Renal pelvis (tissue), 4 donors: ENCODE results near the gene MT1E. TPM values are rescaled to one million over a fixed set of nuclear protein-coding genes. Genes with fewer than 3 reads are reported as not detected.

ENCODE experiments used
- DNase-seq: peaks from one replicate; pipeline ENCODE4 v3.0.0-alpha.2; 2013
- polyA plus RNA-seq, 3 donors: library from polyadenylated mRNA; unstranded; fragments of 120-200 nt; gene quantifications; one replicate each; pipeline ENCODE4 v1.2.1, GENCODE V29; 2013; ENCODE audit not compliant: insufficient read length in 3 of 3

MT1E gene
- polyA plus RNA-seq, 3 donors: 18.0 to 44.4 (median 23.6) TPM

DNA sequence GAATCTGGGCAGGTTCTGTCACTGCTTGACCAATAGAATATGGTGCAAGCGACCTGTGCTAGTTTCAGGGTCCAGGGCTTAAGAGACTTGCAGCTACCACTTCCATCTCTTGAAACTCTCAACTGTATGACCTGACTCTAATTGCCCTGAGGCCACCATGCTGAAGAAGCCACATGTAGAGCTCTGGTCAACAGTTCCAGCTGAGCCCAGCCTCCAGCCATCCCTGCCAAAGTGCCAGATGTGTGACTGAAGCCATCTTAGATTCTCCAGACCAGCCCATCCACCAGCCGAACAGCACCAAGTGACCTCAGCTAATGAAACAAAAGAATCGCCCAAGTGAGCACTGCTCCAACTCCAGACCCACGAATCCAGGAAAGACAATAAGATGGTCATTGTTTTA lies 20.6 kb upstream of the MT1E start:
- DNase-seq: no peak

DNA sequence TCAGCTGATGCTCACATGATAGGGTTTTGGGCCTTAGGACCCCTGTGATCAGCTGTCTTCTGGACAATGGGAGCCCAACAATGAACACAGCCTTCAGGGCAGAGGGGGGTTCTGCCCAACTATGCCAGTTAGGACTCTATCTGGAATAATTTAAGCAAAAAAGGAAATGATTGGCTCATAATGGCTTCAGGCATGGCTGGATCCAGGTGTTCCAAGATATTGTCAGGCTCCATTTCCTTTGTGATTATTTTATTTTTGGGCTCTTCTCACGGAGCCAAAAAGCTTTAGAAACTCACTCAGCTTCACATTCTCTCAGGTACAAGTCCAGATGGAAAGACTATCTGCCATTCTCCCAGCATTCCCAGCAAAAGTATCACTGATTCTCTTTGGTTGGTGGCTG lies 20.1 kb upstream of the MT1E start:
- no peak for DNase-seq

DNA sequence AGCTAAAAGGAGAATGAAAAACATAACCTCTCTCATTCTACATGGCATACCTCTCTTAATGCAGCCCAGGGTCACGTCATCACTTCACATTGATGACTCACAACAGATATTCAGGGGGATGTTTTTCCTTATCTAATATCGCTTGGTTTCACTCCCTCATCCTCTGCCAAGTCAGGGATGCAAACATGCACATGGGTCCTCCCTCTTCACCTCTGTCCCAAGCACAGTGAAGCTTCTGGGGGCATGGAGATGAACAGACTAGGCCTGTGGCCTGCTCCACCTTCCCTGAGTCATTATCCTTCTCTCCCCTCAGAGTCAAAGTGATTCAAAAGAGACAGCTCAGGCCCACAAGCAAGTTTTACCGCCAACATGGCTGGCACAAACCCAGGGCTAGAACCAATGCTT lies 19.5 kb upstream of the MT1E start:
- no peak for DNase-seq

DNA sequence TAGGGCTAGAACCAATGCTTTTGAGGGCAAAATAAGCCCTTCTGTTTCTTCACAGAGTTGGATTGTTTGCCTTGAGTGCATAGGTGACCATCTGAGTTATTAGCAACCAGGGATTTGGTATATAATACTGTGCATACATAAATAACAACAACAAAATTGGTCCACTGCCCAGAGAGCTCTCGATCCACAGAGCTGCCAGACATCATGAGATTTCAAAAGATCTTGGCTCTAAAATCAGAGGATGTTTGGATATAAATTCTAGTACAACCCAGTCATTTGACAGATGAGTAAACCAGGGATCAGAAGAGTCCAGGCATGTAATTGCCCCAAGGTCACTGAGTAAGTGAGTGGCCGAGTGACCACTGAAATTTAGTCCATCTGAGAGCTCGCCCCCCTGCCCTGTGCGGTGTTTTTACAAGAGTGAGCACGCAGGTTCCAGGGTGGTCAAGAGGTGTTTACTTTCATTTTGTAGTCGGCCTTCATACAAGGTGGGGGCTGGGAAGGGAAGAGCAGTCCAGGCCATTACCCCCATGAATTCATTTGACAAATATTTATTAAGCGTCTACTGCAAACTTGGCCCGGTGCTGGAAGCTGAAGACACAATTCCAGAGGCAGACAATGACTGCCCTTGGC lies 19.0 kb upstream of the MT1E start:
- DNase-seq: no peak

DNA sequence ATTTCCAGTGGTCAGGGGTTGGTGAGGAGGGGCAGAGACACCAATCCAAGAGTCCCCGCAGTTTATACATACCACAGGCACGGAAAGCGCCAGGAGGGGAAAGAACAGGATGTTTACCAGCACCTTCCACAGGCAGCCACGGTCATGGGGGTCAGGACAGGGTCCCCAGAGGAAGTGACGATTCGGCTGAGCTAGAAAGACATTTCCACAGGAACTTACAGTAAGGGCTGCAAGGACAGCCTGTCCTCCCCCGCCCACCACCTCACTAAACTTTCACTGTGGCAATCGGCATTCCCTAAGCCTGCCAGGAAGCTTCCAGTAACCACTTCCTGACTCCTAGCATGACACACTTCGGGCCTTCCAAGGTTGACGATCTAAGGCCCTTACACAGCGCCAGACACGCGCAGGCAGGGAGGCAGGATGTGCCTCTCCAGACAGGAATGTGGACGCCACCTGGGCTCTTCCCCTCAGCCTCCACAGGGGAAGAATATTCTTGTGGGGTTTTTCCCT lies 18.4 kb upstream of the MT1E start:
- DNase-seq: no peak

DNA sequence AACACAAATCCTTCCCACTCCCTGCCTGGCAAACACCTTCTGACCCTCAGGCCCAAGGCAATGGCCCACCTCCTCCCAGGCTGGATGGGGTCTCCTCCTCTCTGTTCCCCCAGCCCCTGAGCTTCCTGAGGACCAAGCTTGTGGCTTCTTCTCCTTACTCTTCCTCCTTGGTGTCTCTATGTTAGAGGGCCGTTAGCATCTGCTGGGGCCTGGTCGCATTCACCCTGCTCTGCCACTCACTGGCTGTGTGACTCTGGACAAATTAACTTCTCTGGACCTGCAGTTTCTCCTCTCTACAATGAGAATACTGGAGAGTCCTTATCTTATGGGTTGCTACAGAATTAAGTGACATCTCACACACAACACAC lies 17.9 kb upstream of the MT1E start:
- DNase-seq: no peak

DNA sequence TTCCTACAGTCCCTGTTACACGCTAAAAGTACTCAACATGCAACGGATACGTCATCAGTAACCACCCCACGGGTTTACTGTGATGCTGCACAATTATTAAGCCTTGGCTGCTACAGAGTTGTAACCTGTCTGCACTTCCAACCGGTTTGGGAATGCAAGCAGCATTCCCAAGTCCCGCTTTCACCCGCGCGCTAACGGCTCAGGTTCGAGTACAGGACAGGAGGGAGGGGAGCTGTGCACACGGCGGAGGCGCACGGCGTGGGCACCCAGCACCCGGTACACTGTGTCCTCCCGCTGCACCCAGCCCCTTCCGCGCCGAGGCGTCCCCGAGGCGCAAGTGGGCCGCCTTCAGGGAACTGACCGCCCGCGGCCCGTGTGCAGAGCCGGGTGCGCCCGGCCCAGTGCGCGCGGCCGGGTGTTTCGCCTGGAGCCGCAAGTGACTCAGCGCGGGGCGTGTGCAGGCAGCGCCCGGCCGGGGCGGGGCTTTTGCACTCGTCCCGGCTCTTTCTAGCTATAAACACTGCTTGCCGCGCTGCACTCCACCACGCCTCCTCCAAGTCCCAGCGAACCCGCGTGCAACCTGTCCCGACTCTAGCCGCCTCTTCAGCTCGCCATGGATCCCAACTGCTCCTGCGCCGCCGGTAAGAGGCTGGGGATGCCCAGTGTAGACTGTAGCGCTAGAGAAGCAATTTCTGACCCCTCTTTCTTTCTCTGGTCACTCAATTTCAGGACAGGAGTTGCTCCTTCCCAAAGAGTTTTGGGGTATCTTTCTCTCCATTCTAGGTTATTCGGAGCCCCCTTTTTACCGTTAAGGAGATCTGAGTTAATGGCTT lies 17.3 kb upstream of the MT1E start, which contains the start of gene MT2A:
Gene MT2A (plus strand): TSS at position 542 of the 833 bp plus-strand sequence. CDS start 72 bp downstream, at position 614.
- DNase-seq: peak; percentile 90

DNA sequence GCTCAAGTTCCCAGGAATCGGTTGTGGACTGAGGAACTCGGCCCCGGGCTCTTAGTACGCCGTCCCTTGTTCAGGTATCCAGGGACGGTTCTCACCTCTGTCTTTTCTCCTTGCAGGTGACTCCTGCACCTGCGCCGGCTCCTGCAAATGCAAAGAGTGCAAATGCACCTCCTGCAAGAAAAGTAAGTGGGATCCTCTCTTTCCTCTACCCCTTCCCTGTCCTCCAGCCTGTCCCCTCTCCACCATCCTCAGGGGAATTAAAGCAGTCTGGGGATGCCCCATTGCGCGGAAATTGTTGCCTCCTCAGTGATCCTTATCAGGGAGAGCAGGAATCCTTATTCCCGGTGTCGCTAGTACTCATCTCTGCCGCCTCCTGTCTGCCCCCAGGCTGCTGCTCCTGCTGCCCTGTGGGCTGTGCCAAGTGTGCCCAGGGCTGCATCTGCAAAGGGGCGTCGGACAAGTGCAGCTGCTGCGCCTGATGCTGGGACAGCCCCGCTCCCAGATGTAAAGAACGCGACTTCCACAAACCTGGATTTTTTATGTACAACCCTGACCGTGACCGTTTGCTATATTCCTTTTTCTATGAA lies 16.6 kb upstream of the MT1E start:
- no peak for DNase-seq

DNA sequence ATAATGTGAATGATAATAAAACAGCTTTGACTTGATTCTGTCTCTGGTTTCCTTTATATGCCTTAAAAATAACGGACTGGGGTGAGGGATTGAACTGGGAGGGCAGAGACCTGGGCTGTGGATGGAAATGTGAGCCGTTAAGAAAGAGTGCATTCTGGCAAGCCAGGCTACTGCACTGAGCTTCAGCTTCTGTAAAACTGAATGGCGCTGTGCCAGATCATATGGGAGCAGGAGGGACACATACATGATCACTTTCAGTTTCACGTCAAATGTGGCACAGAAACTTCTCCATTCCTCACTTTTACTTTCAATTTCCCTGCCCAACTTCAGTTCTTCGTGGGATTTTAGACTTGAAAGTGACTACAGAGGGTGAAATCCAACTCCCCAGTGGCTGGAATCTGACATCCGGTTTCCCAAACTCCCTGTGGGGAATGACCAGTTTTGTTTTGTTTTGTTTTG lies 16.1 kb upstream of the MT1E start:
- peak; percentile 79 for DNase-seq

DNA sequence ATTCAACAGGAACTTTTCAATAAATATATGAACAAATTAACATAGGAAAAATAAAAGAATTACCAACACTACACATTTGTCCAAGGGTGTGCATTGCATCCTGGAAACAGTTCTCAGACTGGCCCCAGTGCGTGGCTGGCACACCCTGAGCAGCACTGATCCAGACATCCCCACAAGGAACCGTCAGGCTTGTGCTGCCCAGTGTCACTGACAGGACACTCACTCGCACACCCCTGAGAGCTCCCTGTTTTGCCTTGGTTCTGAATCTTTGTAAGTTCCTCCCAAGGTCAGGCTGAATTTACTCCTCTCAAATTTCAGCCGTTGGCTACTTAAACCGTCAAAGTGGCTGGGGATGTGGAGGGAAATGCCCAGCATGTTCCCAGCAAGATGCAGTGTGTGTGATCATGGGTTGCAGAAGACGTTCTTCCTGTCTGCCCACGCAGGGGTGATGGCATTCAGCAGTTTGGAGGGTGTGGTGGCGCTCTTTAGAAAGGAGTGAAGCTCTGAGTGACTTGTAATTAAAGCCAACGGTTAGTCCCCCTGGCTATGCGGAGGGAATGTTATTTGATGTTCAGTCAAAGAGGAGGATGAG lies 15.5 kb upstream of the MT1E start:
- DNase-seq: no peak

DNA sequence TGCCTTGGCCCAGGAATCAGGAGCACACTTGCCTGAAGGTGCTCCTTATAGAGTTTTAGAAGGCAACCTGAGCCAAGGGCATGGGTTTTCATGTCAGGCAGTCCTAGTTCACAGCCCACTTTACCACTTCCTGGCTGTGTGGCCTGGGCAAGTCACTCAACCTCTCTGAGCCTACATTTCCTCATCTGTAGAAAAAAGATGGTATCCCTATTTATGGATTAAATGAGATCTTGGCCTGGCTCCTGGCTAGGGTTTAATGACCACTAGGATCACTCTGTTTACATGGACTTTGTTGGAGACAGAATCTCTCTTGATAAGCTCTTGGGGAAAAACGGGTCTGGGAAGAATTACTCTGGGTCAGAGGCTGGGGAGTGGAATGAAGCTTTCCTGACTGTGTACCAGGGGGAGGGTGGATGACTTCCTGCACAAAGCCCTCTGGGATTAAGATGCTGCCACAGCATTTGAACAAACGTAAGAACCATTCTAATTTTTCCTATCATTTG lies 14.9 kb upstream of the MT1E start:
- no peak for DNase-seq

DNA sequence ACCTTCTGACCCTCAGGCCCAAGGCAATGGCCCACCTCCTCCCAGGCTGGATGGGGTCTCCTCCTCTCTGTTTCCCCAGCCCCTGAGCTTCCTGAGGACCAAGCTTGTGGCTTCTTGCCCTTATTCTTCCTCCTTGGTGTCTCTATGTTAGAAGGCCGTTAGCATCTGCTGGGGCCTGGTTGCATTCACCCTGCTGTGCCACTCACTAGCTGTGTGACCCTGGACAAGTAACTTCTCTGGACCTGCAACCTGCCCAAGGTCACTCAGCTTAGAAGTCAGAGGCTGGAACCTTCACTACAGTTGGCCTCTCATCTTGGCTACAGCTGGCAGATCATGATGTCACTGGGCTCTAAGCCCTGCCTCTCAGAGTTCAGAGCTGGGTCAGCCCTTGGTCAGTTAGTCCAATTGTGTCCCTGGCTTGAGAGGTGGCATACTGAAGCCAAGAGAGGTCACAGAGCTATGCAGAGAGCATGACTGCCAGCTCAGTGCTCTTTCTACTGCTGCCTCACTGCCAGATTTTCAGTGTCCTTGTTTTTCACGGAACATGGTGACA lies 14.2 kb upstream of the MT1E start:
- no peak for DNase-seq

DNA sequence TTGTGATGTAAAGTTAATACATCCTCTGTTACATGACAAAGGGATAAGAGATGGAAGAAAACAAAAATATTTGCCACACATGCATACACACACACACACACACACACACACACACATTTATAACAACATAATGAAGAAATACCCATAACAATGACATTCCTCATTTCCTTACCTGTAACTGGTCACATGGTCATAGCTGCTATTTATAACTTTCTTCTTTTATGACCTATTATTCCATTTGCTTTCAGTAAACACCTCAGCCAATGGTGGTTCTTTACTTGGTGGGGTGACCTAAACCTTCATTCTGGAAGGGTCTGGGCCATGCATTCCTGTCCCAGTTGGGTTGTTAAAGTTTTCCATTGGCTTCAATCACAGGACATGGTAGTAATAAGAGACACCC lies 11.9 kb upstream of the MT1E start:
- DNase-seq: no peak

DNA sequence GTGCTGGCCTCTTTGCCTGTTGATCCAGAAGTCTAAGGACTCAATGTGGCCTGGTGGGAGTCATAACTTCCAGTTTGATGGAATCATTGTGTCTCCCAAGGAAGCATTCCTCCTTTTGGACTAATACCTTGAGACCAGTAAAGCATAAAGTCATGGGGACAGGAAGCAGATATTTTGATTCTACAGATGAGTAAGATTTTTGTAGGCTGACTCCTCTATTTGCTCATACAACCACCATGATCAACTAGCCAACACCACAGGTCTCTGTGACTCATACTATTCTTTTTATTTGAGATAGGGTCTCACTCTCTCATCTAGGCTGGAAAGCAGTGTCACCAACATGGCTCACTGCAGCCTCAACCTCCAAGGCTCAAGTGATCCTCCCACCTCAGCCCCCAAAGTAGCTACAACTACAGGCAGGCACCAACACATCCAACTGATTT lies 11.0 kb upstream of the MT1E start:
- no peak for DNase-seq

DNA sequence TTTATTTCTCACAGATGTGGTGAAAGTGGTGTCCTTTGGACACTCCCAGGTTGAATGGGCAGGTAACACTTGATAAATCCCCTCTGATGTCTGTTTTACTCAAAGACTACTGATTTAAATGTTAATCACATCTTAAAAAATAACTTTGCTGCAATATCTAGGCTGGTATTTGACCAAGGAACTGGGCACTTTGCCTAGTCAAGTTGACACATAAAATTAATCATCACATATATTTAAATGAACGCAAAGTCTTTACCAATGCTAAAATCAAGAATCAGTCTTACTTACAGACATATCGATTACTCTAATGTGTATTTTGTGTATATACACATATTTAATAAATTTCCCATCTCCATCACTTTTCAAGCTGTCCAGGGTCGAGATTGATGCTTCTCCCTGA lies 10.2 kb upstream of the MT1E start:
- DNase-seq: no peak

DNA sequence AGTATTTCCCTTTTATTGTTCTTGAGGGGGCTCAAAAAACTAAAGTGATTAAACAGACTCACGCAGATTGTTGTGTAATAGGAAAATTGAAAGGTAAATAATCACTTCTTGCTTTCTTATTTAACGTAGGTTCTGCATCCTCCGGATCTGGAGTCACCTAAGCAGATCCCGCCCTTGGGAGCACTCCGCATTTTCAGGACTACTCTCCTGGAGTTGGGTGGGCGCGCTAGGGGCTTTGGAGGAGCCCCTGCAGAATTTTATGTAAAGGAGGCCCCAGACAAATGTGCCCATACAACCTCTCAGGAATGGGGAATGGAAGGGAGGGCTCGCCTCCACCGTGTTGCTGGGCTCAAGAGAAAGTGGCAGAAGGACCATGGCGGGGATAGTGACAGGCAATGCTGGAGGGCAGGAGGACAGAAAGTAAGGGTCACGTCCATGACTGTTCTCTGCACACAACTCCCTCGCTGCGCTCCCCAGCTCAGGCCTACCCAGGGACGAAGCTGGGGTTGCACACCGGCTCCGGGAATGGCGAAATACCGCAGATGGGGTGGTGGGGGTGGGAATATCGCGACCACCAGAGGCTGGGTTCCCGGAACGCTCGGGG lies 8.9 kb upstream of the MT1E start:
- no peak for DNase-seq

DNA sequence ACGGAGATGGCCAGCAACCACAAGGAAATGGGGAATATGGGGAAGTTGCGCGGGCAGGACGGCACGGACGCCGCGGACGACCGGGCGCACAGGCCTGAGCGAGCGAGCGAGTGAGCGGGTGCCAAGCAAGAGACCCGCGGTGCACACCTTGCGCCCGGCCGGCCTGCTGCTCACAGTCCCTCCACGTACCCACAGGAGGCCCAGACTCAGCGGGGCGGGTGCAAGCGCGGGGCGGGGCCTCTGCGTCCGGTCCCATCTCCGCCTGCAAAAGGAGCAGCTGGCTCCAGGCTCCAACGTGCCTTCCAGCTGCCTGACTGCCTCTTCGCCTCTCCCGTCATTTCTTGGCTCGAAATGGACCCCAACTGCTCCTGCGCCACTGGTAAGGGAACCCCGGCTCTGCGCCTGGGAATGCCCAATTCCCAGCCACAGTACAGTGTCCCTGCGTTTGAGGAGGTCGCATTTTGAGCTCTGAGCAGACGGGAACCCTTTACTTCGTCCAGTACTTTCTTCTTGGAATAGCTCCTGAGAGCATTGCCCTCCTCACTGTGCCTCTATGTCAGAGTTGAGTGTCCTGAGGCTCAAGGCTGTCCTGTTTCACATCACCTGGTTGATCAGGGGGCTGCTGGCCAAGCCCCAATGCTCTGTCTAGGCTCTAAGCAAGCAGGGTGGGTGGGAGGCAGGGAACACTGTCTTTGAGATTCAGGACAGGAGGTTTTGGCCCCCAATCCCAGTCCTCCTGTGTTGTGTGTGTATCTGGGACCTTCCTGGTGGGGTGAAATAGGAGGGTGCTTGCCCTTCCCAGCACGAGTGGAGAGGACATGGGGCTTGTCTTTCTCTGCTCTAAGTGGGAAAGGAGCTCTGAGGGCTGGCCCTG lies 8.1 kb upstream of the MT1E start:
- DNase-seq: no peak

DNA sequence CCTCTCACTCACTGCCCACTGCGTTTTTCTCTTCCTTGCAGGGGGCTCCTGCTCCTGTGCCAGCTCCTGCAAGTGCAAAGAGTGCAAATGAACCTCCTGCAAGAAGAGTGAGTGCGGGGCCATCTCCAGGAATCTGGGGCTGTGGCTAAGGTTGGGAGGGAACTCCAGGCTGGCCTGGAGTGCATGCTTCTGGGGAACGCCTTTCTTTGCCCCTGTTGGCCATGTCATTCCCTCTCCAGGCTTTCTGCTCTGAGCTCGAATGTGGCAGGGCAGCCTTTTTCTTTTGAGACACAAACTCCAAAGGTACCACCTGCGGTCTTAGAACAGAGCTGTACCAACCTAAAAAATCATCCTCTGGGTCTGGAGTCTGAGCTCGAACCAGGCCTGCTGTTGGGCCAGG lies 7.4 kb upstream of the MT1E start:
- DNase-seq: no peak

DNA sequence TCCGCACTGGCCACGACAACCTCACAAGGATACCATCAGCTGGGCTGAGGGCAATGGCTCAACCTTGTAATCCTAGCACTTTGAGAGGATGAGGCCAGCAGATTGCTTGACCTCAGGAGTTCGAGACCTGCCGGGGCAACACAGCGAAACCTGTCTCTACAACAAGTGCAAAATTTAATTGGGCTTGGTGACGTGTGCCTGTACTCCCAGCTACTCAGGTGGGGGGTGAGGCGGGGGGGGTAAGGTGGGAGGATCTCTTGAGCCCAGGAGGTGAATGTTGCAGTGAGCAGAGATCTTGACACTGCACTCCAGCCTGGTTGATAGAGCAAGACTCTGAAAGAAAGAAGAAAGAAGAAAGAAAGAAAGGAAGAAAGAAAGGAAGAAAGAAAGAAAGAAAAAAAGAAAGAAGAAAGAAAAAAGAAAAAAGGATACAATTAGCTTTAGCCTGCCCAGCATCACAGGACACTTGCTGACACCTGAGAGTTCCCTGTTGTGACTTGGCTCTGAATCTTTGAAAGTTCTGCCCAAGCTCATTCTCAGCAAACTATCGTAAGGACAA lies 5.2 kb upstream of the MT1E start:
- no peak for DNase-seq
